ENCODE measurements around the gene RYR2.

RYR2 gene

DNA sequence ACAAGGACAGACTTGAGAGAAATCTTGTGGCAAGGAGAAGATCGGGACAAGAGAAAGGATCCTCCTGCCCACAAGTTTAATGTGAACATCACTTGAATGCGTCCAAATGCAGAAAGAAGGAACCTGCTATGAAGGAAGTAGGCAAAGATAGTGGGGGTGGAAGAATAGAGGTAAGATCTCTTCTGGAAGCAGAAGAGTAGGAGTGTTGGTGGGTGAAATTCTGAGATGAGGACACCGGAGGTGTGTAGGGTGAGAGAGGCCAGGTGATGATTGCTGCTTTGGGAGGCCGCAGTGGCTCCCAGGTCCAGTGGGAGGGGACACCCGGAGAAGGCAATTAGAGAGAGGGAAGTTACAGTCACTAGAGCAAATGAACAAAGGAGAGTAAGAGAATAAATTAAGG is 6.8 kb downstream of the RYR2 start:
- Histone ChIP-seq H3K4me3 (ENCODE audit: low read depth, low read length) (no peak overlapping the region), H3K27me3 (ENCODE audit: control insufficient read depth, insufficient read depth, low read length) (peaks cover 16% of the 10 kb centered on the region), H3K9ac (ENCODE audit: low read length) (no peak overlapping the region), H3K4me1 (ENCODE audit: control insufficient read depth, insufficient read depth, low read length) (peaks cover 37% of the 10 kb centered on the region), H3K9me3 (ENCODE audit: control insufficient read depth, insufficient read depth, low read depth, low read length) (no peaks in the 10 kb centered on the region), H3K27ac (ENCODE audit: low read depth, low read length) (no peak overlapping the region), H3K36me3 (ENCODE audit: control insufficient read depth, insufficient read depth, low read length) (no peaks in the 10 kb centered on the region)

- no peak overlapping the region for H3K27ac ChIP-seq (ENCODE audit: low read depth, low read length)
- H3K27me3 ChIP-seq (ENCODE audit: control insufficient read depth, insufficient read depth, low read length) = 0 out of 2 replicates have a peak, but pooled peaks cover 3% of the 10 kb centered on the region
- H3K9me3 ChIP-seq (ENCODE audit: control insufficient read depth, insufficient read depth, low read depth, low read length) = no peaks in the 10 kb centered on the region
- H3K4me1 ChIP-seq (ENCODE audit: control insufficient read depth, insufficient read depth, low read length) = peaks cover 24% of the 10 kb centered on the region
- no peak overlapping the region for H3K4me3 ChIP-seq (ENCODE audit: low read depth, low read length)
- no peaks in the 10 kb centered on the region for H3K36me3 ChIP-seq (ENCODE audit: control insufficient read depth, insufficient read depth, low read length)
- H3K9ac ChIP-seq (ENCODE audit: low read length) = no peak overlapping the region
Measured at GRCh38 chr1:237050185-237050584, 8.2 kb downstream of the RYR2 start.

DNA sequence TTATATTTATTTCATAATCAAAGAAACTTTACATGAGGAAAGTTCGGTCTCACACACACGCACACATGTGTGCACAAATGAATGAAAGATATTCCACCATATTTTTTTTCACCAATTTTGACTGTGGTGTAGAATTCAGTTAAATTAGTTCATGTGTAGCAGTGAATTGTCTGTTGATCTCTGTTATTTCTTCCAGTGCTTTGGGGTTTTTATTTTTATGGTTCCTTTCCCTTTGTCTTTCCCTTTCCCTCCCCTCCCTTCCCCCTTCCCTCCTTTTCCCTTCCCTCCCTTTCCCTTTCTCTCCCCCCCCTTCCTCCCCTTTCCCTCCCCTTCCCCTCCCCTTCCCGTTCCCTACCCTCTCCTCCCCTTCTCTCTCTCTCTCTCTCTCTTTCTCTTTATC is 8.9 kb downstream of the RYR2 start:
- Histone ChIP-seq H3K4me3 (ENCODE audit: low read depth, low read length) (no peak overlapping the region), H3K9me3 (ENCODE audit: control insufficient read depth, insufficient read depth, low read depth, low read length) (no peaks in the 10 kb centered on the region), H3K9ac (ENCODE audit: low read length) (no peak overlapping the region), H3K36me3 (ENCODE audit: control insufficient read depth, insufficient read depth, low read length) (no peaks in the 10 kb centered on the region), H3K4me1 (ENCODE audit: control insufficient read depth, insufficient read depth, low read length) (peaks cover 17% of the 10 kb centered on the region), H3K27me3 (ENCODE audit: control insufficient read depth, insufficient read depth, low read length) (0 out of 2 replicates have a peak, but pooled peaks cover 2% of the 10 kb centered on the region), H3K27ac (ENCODE audit: low read depth, low read length) (no peak overlapping the region)

DNA sequence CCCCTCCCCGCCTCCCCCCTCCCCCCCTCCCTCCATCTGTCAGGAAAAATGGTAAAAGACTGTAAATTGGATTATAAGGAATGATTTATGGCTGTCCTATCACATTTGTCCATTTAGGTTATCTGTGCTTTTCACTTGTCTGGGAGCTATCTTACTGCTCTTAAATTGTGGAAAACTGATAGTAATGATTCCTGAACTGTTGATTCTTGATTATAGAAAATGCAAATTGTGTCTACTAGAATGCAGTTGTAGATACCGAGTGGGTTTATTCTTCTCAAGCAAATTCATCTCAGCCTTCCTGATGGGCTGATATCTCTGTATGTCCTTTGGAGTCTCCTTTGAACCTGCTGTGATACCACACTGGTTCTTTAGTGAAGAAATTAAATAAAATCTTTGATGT is 12.3 kb downstream of the RYR2 start:
- Histone ChIP-seq H3K27me3 (ENCODE audit: control insufficient read depth, insufficient read depth, low read length) (no peaks in the 10 kb centered on the region), H3K27ac (ENCODE audit: low read depth, low read length) (no peak overlapping the region), H3K9ac (ENCODE audit: low read length) (no peak overlapping the region), H3K4me3 (ENCODE audit: low read depth, low read length) (no peak overlapping the region), H3K9me3 (ENCODE audit: control insufficient read depth, insufficient read depth, low read depth, low read length) (no peaks in the 10 kb centered on the region), H3K4me1 (ENCODE audit: control insufficient read depth, insufficient read depth, low read length) (peaks cover 13% of the 10 kb centered on the region; the same call in 1 of the 2 replicates), H3K36me3 (ENCODE audit: control insufficient read depth, insufficient read depth, low read length) (no peaks in the 10 kb centered on the region)

DNA sequence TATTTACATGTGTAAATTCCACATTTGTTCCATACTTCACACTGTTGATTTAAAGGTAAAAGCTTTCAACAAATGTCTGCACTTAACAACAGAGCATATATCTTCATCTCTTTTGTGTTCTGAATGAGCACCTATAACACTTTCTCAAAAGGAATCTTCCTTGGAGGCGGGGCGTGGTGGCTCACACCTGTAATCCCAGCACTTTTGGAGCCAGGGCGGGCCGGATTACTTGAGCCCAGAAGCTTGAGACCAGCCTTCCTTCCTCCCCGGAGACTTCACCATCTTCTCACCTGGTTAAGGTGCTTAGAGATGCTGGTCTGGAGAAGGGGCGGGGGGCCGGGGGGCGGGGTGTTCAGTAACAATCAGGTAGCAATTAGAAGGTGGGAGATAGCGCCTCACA is 16.5 kb downstream of the RYR2 start:
- Histone ChIP-seq H3K36me3 (ENCODE audit: control insufficient read depth, insufficient read depth, low read length) (no peaks in the 10 kb centered on the region), H3K9ac (ENCODE audit: low read length) (no peak overlapping the region), H3K27ac (ENCODE audit: low read depth, low read length) (no peak overlapping the region), H3K4me1 (ENCODE audit: control insufficient read depth, insufficient read depth, low read length) (peaks cover 13% of the 10 kb centered on the region; the same call in 1 of the 2 replicates), H3K9me3 (ENCODE audit: control insufficient read depth, insufficient read depth, low read depth, low read length) (no peaks in the 10 kb centered on the region), H3K27me3 (ENCODE audit: control insufficient read depth, insufficient read depth, low read length) (no peaks in the 10 kb centered on the region), H3K4me3 (ENCODE audit: low read depth, low read length) (no peak overlapping the region)

DNA sequence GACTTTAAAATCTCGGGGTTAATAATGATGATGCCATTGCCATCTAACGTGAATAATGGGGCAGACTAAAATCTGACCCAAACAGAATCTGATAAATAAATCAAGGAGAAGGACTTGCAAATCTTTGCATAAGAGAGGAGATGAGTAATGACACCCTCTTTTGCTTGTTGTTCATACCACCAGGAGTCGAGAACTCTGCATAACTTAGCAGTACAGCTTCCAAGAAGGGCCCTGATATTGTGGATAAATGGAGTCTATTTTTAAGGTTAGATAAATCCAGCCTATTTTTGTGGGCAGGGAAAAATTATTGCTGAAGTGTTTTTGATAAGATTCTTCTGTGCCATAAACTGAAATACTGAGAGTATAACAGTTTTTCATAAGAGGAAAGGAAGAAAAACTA is 17.3 kb downstream of the RYR2 start:
- Histone ChIP-seq H3K4me3 (ENCODE audit: low read depth, low read length) (no peak overlapping the region), H3K27me3 (ENCODE audit: control insufficient read depth, insufficient read depth, low read length) (no peaks in the 10 kb centered on the region), H3K27ac (ENCODE audit: low read depth, low read length) (no peak overlapping the region), H3K36me3 (ENCODE audit: control insufficient read depth, insufficient read depth, low read length) (no peaks in the 10 kb centered on the region), H3K9me3 (ENCODE audit: control insufficient read depth, insufficient read depth, low read depth, low read length) (no peaks in the 10 kb centered on the region), H3K9ac (ENCODE audit: low read length) (no peak overlapping the region), H3K4me1 (ENCODE audit: control insufficient read depth, insufficient read depth, low read length) (peaks cover 16% of the 10 kb centered on the region; the same call in 1 of the 2 replicates)

DNA sequence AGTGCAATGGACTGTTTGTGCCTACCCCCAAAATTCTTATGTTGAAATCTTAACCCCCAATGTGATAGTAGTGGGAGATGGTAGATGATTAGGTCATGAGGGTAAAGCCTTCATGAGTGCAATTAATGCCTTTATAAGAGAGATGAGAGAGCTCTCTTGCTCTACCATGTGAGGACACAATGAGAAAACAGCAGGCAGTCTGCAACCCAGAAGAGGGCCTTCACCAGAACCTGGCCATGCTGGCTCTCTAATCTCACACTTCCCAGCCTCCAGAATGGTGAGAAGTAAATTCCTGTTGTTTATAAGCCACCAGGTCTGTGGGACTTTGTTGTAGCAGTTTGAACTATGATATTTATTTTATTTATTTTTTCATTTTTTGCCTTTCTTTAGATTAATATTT is 21.0 kb downstream of the RYR2 start:
- H3K9me3 ChIP-seq (ENCODE audit: control insufficient read depth, insufficient read depth, low read depth, low read length) = no peaks in the 10 kb centered on the region
- no peak overlapping the region for H3K4me3 ChIP-seq (ENCODE audit: low read depth, low read length)
- H3K4me1 ChIP-seq (ENCODE audit: control insufficient read depth, insufficient read depth, low read length) = peaks cover 16% of the 10 kb centered on the region; the same call in 1 of the 2 replicates
- no peaks in the 10 kb centered on the region for H3K36me3 ChIP-seq (ENCODE audit: control insufficient read depth, insufficient read depth, low read length)
- no peaks in the 10 kb centered on the region for H3K27me3 ChIP-seq (ENCODE audit: control insufficient read depth, insufficient read depth, low read length)
- no peak overlapping the region for H3K27ac ChIP-seq (ENCODE audit: low read depth, low read length)
- no peak overlapping the region for H3K9ac ChIP-seq (ENCODE audit: low read length)

GRCh38 chr1:237065903-237066302 is 23.9 kb downstream of the RYR2 start:
- Histone ChIP-seq H3K36me3 (ENCODE audit: control insufficient read depth, insufficient read depth, low read length) (no peaks in the 10 kb centered on the region), H3K27me3 (ENCODE audit: control insufficient read depth, insufficient read depth, low read length) (no peaks in the 10 kb centered on the region), H3K9ac (ENCODE audit: low read length) (no peak overlapping the region), H3K27ac (ENCODE audit: low read depth, low read length) (no peak overlapping the region), H3K4me3 (ENCODE audit: low read depth, low read length) (no peak overlapping the region), H3K9me3 (ENCODE audit: control insufficient read depth, insufficient read depth, low read depth, low read length) (no peaks in the 10 kb centered on the region), H3K4me1 (ENCODE audit: control insufficient read depth, insufficient read depth, low read length) (peaks cover 9% of the 10 kb centered on the region; the same call in 1 of the 2 replicates)

- Histone ChIP-seq H3K9ac (ENCODE audit: low read length) (no peak overlapping the region), H3K4me1 (ENCODE audit: control insufficient read depth, insufficient read depth, low read length) (peaks cover 7% of the 10 kb centered on the region; the same call in 1 of the 2 replicates), H3K4me3 (ENCODE audit: low read depth, low read length) (no peak overlapping the region), H3K36me3 (ENCODE audit: control insufficient read depth, insufficient read depth, low read length) (no peaks in the 10 kb centered on the region), H3K27ac (ENCODE audit: low read depth, low read length) (no peak overlapping the region), H3K9me3 (ENCODE audit: control insufficient read depth, insufficient read depth, low read depth, low read length) (peaks cover 5% of the 10 kb centered on the region; the same call in 1 of the 2 replicates), H3K27me3 (ENCODE audit: control insufficient read depth, insufficient read depth, low read length) (no peaks in the 10 kb centered on the region)
Measured at GRCh38 chr1:237070519-237070918, 28.5 kb downstream of the RYR2 start.

- H3K36me3 ChIP-seq (ENCODE audit: control insufficient read depth, insufficient read depth, low read length) = no peaks in the 10 kb centered on the region
- no peak overlapping the region for H3K4me3 ChIP-seq (ENCODE audit: low read depth, low read length)
- H3K27me3 ChIP-seq (ENCODE audit: control insufficient read depth, insufficient read depth, low read length) = no peaks in the 10 kb centered on the region
- H3K9ac ChIP-seq (ENCODE audit: low read length) = no peak overlapping the region
- H3K9me3 ChIP-seq (ENCODE audit: control insufficient read depth, insufficient read depth, low read depth, low read length) = peaks cover 5% of the 10 kb centered on the region; the same call in 1 of the 2 replicates
- no peak overlapping the region for H3K27ac ChIP-seq (ENCODE audit: low read depth, low read length)
- H3K4me1 ChIP-seq (ENCODE audit: control insufficient read depth, insufficient read depth, low read length) = peaks cover 7% of the 10 kb centered on the region; the same call in 1 of the 2 replicates
Measured at GRCh38 chr1:237071641-237072420, 29.8 kb downstream of the RYR2 start.

GRCh38 chr1:237074371-237075117 is 32.6 kb downstream of the RYR2 start:
- H3K9ac ChIP-seq (ENCODE audit: low read length) = peak overlapping the region; percentile 3
- H3K4me1 ChIP-seq (ENCODE audit: control insufficient read depth, insufficient read depth, low read length) = peaks cover 7% of the 10 kb centered on the region; the same call in 1 of the 2 replicates
- H3K9me3 ChIP-seq (ENCODE audit: control insufficient read depth, insufficient read depth, low read depth, low read length) = peaks cover 5% of the 10 kb centered on the region; the same call in 1 of the 2 replicates
- H3K4me3 ChIP-seq (ENCODE audit: low read depth, low read length) = peak overlapping the region; percentile 43
- peak overlapping the region; percentile 61; the same call in 1 of the 2 replicates for H3K27ac ChIP-seq (ENCODE audit: low read depth, low read length)
- H3K27me3 ChIP-seq (ENCODE audit: control insufficient read depth, insufficient read depth, low read length) = no peaks in the 10 kb centered on the region
- H3K36me3 ChIP-seq (ENCODE audit: control insufficient read depth, insufficient read depth, low read length) = no peaks in the 10 kb centered on the region
